HG03457 (cell line): ENCODE results near the gene MAB21L1.

Experiments used
- ATAC-seq: cut with Tn5 transposase; IDR thresholded peaks from one replicate; pipeline ENCODE4 v1.9.1; 2021; ENCODE audit warnings: moderate number of reproducible peaks; ENCODE audit not compliant: unreplicated experiment

The MAB21L1 gene

DNA sequence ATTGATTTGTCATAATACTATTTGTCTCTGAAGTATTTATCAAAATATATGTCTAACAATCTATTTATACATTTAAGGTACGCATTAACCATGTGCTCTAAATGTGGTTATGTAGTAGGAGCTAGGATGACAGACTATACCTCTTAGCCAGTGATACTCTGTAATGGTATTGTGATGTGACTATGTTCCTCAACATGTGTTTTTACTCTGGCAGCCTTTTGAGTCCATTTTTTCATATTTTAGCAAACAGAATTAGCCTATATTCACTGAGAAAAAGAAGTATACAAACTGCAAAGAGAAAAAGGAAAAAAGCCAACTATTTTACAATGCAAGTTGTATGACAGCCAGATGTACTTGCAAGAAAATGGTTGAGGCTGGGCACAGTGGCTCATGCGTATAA lies 26.7 kb downstream of the MAB21L1 start:
- ATAC-seq = no peak

DNA sequence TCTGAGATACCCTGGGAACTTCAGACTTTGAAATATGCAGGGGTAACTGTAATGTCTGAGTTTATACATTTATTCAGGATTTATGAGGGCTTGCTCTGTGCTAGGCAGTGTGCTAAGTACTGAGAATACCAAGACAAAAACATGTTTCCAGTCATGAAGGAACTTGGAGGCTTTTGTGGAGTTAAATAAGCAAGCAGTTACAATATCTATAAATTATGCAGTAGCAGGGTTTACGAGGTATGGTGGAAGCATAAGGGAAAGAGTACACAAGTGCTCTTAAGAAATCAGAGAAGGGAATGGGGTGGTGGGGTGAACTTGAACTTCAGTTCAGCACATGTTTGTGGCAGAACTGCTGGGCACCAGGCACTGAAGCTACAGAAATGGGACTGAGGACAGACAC lies 28.0 kb downstream of the MAB21L1 start:
- no peak for ATAC-seq
